Nephron (organoid): ENCODE data around the gene TRAPPC11.

Source experiments
- H3K27ac Mint-ChIP-seq, 3 experiments: 2 replicates each; pipeline ENCODE4 v1.8.0; 2020; ENCODE audit warnings: mixed read lengths in 3 of 3, mild to moderate bottlenecking in 2 of 3, moderate library complexity in 1 of 3
- H3K27me3 Mint-ChIP-seq: 2 replicates; pipeline ENCODE4 v1.8.0; 2021; ENCODE audit warnings: low read depth, mild to moderate bottlenecking, moderate library complexity, mixed read lengths
- H3K36me3 Mint-ChIP-seq: 2 replicates; pipeline ENCODE4 v1.8.0; 2020; ENCODE audit warnings: low read depth, mixed read lengths
- H3K4me1 Mint-ChIP-seq: 2 replicates; pipeline ENCODE4 v1.8.0; 2020; ENCODE audit warnings: mixed read lengths
- H3K4me3 Mint-ChIP-seq, 3 experiments: 2 replicates each; pipeline ENCODE4 v1.8.0; 2020; ENCODE audit warnings: mild to moderate bottlenecking in 3 of 3, mixed read lengths in 3 of 3, moderate library complexity in 2 of 3
- H3K9me3 Mint-ChIP-seq: 2 replicates; pipeline ENCODE4 v1.8.0; 2020; ENCODE audit warnings: mixed read lengths
- TF ChIP-seq, protein P1 (sequence below), 3 experiments: fragments of 200-600 bp; sonication (generic); IDR thresholded peaks; one replicate each; pipeline ENCODE4 v1.5.0; 2021; ENCODE audit warnings: antibody characterized with exemption in 3 of 3; ENCODE audit not compliant: unreplicated experiment in 3 of 3

TRAPPC11 gene

DNA sequence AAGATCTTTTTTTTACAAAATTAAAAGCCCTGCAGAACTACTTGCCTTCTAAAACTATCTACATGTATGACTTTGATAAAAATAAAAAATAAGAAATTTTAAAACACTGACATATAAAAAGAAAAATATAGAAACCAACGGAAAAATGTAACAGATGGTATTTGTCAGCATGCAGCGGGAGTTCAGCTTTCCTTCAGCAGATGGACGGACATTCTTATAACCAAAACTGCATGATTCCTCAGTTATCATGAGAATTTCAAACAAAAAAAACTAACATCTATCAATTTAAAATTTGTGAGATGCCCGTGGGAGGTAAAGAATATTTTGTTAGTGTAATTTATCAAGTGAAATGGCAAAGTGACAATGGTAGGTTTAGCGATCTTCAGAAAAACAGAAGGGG lies 23.4 kb upstream of the TRAPPC11 start:
- H3K27me3 Mint-ChIP-seq: no peaks in the 10 kb centered on the region
- H3K4me3 Mint-ChIP-seq: peak overlapping the region; percentile 48 to 58 (median 52)
- H3K4me1 Mint-ChIP-seq: peaks cover 20% of the 10 kb centered on the region
- H3K36me3 Mint-ChIP-seq: no peaks in the 10 kb centered on the region
- TF ChIP-seq, protein P1, sequence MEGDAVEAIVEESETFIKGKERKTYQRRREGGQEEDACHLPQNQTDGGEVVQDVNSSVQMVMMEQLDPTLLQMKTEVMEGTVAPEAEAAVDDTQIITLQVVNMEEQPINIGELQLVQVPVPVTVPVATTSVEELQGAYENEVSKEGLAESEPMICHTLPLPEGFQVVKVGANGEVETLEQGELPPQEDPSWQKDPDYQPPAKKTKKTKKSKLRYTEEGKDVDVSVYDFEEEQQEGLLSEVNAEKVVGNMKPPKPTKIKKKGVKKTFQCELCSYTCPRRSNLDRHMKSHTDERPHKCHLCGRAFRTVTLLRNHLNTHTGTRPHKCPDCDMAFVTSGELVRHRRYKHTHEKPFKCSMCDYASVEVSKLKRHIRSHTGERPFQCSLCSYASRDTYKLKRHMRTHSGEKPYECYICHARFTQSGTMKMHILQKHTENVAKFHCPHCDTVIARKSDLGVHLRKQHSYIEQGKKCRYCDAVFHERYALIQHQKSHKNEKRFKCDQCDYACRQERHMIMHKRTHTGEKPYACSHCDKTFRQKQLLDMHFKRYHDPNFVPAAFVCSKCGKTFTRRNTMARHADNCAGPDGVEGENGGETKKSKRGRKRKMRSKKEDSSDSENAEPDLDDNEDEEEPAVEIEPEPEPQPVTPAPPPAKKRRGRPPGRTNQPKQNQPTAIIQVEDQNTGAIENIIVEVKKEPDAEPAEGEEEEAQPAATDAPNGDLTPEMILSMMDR (IDR thresholded peaks at IDR 0.05; ENCODE audit: unreplicated experiment in 3 of 3): no peak
- peak overlapping the region; percentile 94 to 96 (median 96) for H3K27ac Mint-ChIP-seq
- no peaks in the 10 kb centered on the region for H3K9me3 Mint-ChIP-seq

DNA sequence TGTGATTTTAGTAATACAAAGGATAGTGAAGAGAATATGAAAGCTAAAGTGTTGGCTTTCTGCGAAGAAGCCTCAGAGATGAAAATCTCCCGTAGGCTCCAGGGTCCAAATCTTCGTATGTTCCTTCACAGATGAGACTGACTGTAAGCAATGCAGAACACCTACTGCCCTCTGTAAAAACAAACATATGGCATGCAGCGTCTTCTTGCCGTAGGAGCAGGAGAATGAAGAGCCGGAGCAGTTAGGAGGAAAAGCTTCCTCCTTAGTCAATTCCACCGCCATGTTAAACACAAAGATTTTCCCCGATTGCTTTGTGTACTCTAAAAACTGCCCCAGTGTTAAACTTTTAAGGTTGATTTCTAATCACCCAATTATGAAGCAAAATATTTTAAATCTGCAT lies 22.6 kb upstream of the TRAPPC11 start:
- Mint-ChIP-seq H3K9me3 (no peaks in the 10 kb centered on the region), H3K4me1 (peaks cover 20% of the 10 kb centered on the region), H3K27me3 (no peaks in the 10 kb centered on the region), H3K36me3 (peaks cover 4% of the 10 kb centered on the region), H3K27ac (peak overlapping the region; percentile 94 to 96 (median 96)), H3K4me3 (peak overlapping the region in 1 of 3 experiments; percentile 2)
- TF ChIP-seq, protein P1 (IDR thresholded peaks at IDR 0.05; ENCODE audit: unreplicated experiment in 3 of 3): no peak

DNA sequence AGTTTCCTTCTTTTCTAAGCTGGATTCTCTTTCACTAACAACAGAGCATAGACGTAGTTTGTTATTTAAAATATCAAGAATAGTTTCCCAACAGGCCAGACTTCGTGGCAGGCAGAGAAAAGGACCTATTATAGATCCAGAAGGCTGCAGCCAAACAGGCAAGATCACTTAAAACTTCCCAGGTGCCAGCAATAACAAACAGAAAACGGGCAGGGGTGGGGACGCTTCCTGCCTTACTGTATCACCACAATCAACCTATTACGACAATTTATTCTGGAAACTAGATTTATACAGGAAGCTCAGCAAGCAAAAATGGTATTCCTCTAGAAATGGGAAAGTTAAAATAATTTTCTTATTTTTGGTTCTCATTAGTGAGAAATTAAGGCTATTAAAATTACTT lies 22.2 kb upstream of the TRAPPC11 start:
- Mint-ChIP-seq H3K9me3 (no peaks in the 10 kb centered on the region), H3K4me3 (no peak overlapping the region), H3K27me3 (no peaks in the 10 kb centered on the region), H3K4me1 (peaks cover 20% of the 10 kb centered on the region), H3K27ac (peak overlapping the region; percentile 94 to 96 (median 96)), H3K36me3 (peaks cover 4% of the 10 kb centered on the region)
- TF ChIP-seq, protein P1 (IDR thresholded peaks at IDR 0.05; ENCODE audit: unreplicated experiment in 3 of 3): no peak

DNA sequence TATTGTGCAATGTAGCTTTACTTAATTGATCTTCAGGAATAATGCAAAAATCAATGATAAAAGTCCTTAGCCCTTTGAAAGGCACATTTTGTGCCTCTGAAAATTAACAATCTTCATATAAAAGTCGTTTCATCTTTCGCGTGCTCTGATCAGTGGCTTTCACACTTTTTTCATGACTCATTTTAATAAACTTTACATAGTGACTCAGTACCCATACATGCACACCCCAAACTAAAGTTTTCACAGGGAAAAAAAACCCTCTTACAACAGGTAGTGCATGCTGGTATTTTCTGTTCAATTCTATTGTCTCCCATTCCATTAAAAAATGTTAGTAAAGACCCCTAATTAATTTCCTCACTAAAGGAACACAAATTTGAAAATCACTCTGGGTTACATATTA lies 21.6 kb upstream of the TRAPPC11 start:
- H3K27me3 Mint-ChIP-seq: no peaks in the 10 kb centered on the region
- TF ChIP-seq, protein P1 (IDR thresholded peaks at IDR 0.05; ENCODE audit: unreplicated experiment in 3 of 3): no peak

DNA sequence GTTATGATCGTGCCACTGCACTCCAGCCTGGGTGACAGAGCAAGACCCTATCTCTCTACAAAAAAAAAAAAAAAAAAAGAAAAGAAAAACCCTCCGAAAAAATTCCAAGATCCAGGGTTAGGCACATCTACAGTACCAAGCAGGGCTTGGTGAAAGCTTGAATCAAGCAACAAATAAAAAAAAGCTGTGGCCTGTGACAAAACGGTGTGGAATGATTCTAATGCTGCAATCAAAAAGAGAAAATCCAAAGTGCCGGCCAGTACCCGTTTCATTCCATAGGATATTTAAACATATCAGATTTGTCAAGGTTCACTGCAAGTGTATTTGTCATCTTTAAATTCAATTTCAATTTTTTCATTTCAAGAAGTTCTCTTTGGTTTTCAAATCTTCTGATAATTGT lies 20.7 kb upstream of the TRAPPC11 start:
- Mint-ChIP-seq H3K4me1 (peaks cover 20% of the 10 kb centered on the region), H3K27ac (peak overlapping the region in 1 of 3 experiments; percentile 60), H3K9me3 (no peaks in the 10 kb centered on the region), H3K36me3 (peaks cover 8% of the 10 kb centered on the region), H3K27me3 (no peaks in the 10 kb centered on the region), H3K4me3 (no peak overlapping the region)
- TF ChIP-seq, protein P1 (IDR thresholded peaks at IDR 0.05; ENCODE audit: unreplicated experiment in 3 of 3): no peak

More for the DNA sequence above, 21.6 kb upstream of the TRAPPC11 start:
- H3K27ac Mint-ChIP-seq: peak overlapping the region; percentile 94 to 96 (median 96)
- peaks cover 20% of the 10 kb centered on the region for H3K4me1 Mint-ChIP-seq
- H3K36me3 Mint-ChIP-seq: peaks cover 6% of the 10 kb centered on the region
- H3K4me3 Mint-ChIP-seq: no peak overlapping the region
- no peaks in the 10 kb centered on the region for H3K9me3 Mint-ChIP-seq

DNA sequence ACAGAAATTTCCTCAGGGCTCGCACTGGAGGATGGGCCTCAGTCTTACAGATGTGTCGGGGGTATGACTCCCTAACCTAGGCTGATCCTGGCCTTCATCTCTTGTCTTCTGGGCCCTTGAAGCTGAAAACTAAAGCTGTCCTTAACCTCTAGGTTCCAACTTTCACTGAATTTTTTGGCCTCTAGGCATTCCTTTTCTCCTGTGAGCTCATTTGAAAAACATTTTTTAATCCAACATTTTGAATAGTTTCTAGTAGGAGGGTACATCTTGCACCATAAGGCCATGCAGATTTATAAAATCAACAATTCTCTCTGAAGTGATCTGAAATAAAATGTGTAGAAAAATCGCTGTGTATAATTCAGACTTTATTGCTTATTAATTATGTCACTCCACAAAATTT lies 19.8 kb upstream of the TRAPPC11 start:
- Mint-ChIP-seq H3K9me3 (no peaks in the 10 kb centered on the region), H3K4me1 (peaks cover 20% of the 10 kb centered on the region), H3K27me3 (no peaks in the 10 kb centered on the region), H3K27ac (peak overlapping the region in 1 of 3 experiments; percentile 27), H3K36me3 (peaks cover 15% of the 10 kb centered on the region), H3K4me3 (no peak overlapping the region)
- TF ChIP-seq, protein P1 (IDR thresholded peaks at IDR 0.05; ENCODE audit: unreplicated experiment in 3 of 3): no peak
